ENCODE data around the gene EXD3.
A peak's percentile ranks its signal among the peaks of the same experiment; 100 is the strongest.

The EXD3 gene

GRCh38 chr9:137326445-137327065 lies 96.4 kb downstream of the EXD3 start:
- no peak for TF ChIP-seq ZNF274 (IDR thresholded peaks at IDR 0.05; ENCODE audit: low read depth, low read length)

GRCh38 chr9:137325799-137326198 lies 97.2 kb downstream of the EXD3 start:
- TF ChIP-seq ZNF274 (IDR thresholded peaks at IDR 0.05; ENCODE audit: low read depth, low read length) = no peak
- no peak overlapping the region for H3K4me3 ChIP-seq (ENCODE audit: low read length)

More at GRCh38 chr9:137326445-137327065, 96.4 kb downstream of the EXD3 start:
- peak overlapping the region; percentile 16; the same call in 1 of the 2 replicates for H3K4me3 ChIP-seq (ENCODE audit: low read length)

GRCh38 chr9:137325124-137325523 lies 97.8 kb downstream of the EXD3 start:
- no peak overlapping the region for H3K4me3 ChIP-seq (ENCODE audit: low read length)
- TF ChIP-seq ZNF274 (IDR thresholded peaks at IDR 0.05; ENCODE audit: low read depth, low read length) = no peak

GRCh38 chr9:137323531-137324331 lies 99.2 kb downstream of the EXD3 start:
- TF ChIP-seq ZNF274 (IDR thresholded peaks at IDR 0.05; ENCODE audit: low read depth, low read length) = no peak
- no peak overlapping the region for H3K4me3 ChIP-seq (ENCODE audit: low read length)

- TF ChIP-seq ZNF274 (IDR thresholded peaks at IDR 0.05; ENCODE audit: low read depth, low read length) = no peak
- no peak overlapping the region for H3K4me3 ChIP-seq (ENCODE audit: low read length)
These were observed 101.1 kb downstream of the EXD3 start for GRCh38 chr9:137321726-137322361.

GRCh38 chr9:137320555-137321384 lies 102.2 kb downstream of the EXD3 start:
- H3K4me3 ChIP-seq (ENCODE audit: low read length) = no peak overlapping the region; the same call in 1 of the 2 replicates
- no peak for TF ChIP-seq ZNF274 (IDR thresholded peaks at IDR 0.05; ENCODE audit: low read depth, low read length)

- no peak for TF ChIP-seq ZNF274 (IDR thresholded peaks at IDR 0.05; ENCODE audit: low read depth, low read length)
- no peak overlapping the region for H3K4me3 ChIP-seq (ENCODE audit: low read length)
These were observed 103.0 kb downstream of the EXD3 start for GRCh38 chr9:137319739-137320551.

GRCh38 chr9:137319011-137319738 lies 103.8 kb downstream of the EXD3 start:
- no peak for TF ChIP-seq ZNF274 (IDR thresholded peaks at IDR 0.05; ENCODE audit: low read depth, low read length)

GRCh38 chr9:137318602-137319001 lies 104.4 kb downstream of the EXD3 start:
- no peak overlapping the region for H3K4me3 ChIP-seq (ENCODE audit: low read length)
- no peak for TF ChIP-seq ZNF274 (IDR thresholded peaks at IDR 0.05; ENCODE audit: low read depth, low read length)

More at GRCh38 chr9:137319011-137319738, 103.8 kb downstream of the EXD3 start:
- no peak overlapping the region for H3K4me3 ChIP-seq (ENCODE audit: low read length)

- no peak for TF ChIP-seq ZNF274 (IDR thresholded peaks at IDR 0.05; ENCODE audit: low read depth, low read length)
- H3K4me3 ChIP-seq (ENCODE audit: low read length) = no peak overlapping the region
These were observed 105.0 kb downstream of the EXD3 start for GRCh38 chr9:137317718-137318511.

- TF ChIP-seq ZNF274 (IDR thresholded peaks at IDR 0.05; ENCODE audit: low read depth, low read length) = no peak
- no peak overlapping the region for H3K4me3 ChIP-seq (ENCODE audit: low read length)
These were observed 105.8 kb downstream of the EXD3 start for GRCh38 chr9:137317021-137317717.

Measured in GM08714 (cell line).